SU-DHL-6 (cell line): ENCODE results near the gene TFB1M.

Source experiments
- CTCF ChIP-seq: fragments of 200-600 bp; sonication (generic); IDR thresholded peaks from one replicate; pipeline ENCODE4 v1.5.1; 2017; ENCODE audit warnings: antibody characterized with exemption, mild to moderate bottlenecking, low read length, moderate library complexity; ENCODE audit not compliant: insufficient read depth, poor library complexity, severe bottlenecking
- EZH2phosphoT487 ChIP-seq: fragments of 200-600 bp; sonication (generic), shearing (Covaris generic); conservative IDR thresholded peaks from 2 replicates; pipeline ENCODE4 v1.6.1; 2018; ENCODE audit warnings: mild to moderate bottlenecking, antibody characterized with exemption, low read length, moderate library complexity, mixed read lengths

GRCh38 chr6:155247618-155248007 lies 66.7 kb downstream of the TFB1M start:
- TF ChIP-seq CTCF (no peak), EZH2phosphoT487 (no peak)
